Bronchial epithelial cell (primary cell): ENCODE measurements around the gene ASB1. TPM values are rescaled to one million over a fixed set of nuclear protein-coding genes. Genes with fewer than 3 reads are reported as not detected.

Source experiments
- DNase-seq: peaks from one replicate; pipeline ENCODE4 v3.0.0-alpha.2; 2010; ENCODE audit warnings: low read depth
- FAIRE-seq: peaks from 2 replicates; lab custom pipeline; 2011; peaks lifted over from hg19 to GRCh38; lab: Jason Lieb, UNC
- H3K27me3 ChIP-seq: 2 replicates; pipeline ENCODE4 v1.5.1; 2011; ENCODE audit warnings: low read length; ENCODE audit not compliant: control insufficient read depth, insufficient read depth
- H3K36me3 ChIP-seq: 2 replicates; pipeline ENCODE4 v1.5.1; 2011; ENCODE audit warnings: low read length; ENCODE audit not compliant: control insufficient read depth, insufficient read depth
- H3K4me3 ChIP-seq: 2 replicates; pipeline ENCODE4 v1.5.1; 2011; ENCODE audit warnings: mild to moderate bottlenecking, low read depth, low read length, control low read depth
- total RNA-seq: library from RNA; depleted of rRNA; stranded (reverse); fragments of >200 nt; gene quantifications from 2 replicates; pipeline ENCODE4 v1.2.1, GENCODE V29; 2014
- TF ChIP-seq, protein P1 (sequence below): IDR thresholded peaks from 2 replicates; pipeline ENCODE4 v1.5.1; 2011; ENCODE audit warnings: mild to moderate bottlenecking, moderate library complexity, low read length, control low read depth, inconsistent platforms; ENCODE audit not compliant: insufficient read depth, severe bottlenecking

ASB1 gene, protein sequence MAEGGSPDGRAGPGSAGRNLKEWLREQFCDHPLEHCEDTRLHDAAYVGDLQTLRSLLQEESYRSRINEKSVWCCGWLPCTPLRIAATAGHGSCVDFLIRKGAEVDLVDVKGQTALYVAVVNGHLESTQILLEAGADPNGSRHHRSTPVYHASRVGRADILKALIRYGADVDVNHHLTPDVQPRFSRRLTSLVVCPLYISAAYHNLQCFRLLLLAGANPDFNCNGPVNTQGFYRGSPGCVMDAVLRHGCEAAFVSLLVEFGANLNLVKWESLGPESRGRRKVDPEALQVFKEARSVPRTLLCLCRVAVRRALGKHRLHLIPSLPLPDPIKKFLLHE
- total RNA-seq, result 41.9 and 70.2 TPM in 2 replicates

DNA sequence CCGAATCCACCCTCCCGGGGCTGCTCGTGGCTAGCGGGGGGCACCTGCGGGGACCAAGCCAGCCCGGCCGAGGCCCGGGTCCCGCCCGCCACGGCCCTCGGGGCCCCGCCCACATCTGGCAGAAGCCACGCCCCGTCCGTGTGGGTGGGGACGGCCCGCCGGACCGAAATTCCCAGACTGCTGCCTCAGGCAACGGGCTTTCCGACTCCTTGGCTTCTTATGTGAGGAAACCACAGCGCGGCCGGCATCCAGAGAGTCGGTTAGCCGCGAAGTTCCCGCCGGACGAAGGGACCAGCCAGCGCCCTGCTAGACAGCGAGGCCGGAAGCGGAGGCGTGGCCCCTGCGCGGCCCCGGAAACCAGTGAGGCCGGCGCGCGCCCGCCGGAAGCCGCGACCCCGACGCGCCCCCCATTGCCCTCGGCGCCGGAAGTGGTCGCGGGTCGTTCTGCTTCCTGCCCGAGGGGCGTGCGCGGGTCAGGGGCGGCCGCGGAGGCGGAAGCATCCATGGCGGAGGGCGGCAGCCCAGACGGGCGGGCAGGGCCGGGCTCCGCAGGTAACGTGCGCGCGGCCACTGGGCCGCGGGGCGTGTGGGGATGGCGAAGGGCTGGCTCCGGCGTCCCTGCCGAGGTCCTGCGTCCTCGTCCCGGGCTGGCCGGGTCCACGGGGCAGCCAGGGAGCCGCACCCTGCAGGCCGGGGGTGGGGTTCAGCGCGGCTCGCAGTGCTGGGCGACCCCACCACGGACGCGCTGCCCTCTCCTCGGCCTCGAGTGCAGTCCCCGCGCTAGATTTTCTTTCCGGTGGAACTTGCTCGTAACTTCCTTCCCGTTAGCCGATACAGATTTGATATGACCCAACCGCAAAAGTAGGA lies at the start of gene ASB1:
TSS of gene ASB1 (plus strand) at position 360 of the 867 bp plus-strand sequence. CDS start at position 504, 144 bp downstream.
- Histone ChIP-seq H3K4me3 (peak within 1 kb of the TSS; percentile 67), H3K36me3 (peaks cover 2% of the 10 kb centered on the region), H3K27me3 (no peaks in the 10 kb centered on the region)
- DNase-seq (peak; percentile 70), FAIRE-seq (no peak)
- TF ChIP-seq, protein P1, sequence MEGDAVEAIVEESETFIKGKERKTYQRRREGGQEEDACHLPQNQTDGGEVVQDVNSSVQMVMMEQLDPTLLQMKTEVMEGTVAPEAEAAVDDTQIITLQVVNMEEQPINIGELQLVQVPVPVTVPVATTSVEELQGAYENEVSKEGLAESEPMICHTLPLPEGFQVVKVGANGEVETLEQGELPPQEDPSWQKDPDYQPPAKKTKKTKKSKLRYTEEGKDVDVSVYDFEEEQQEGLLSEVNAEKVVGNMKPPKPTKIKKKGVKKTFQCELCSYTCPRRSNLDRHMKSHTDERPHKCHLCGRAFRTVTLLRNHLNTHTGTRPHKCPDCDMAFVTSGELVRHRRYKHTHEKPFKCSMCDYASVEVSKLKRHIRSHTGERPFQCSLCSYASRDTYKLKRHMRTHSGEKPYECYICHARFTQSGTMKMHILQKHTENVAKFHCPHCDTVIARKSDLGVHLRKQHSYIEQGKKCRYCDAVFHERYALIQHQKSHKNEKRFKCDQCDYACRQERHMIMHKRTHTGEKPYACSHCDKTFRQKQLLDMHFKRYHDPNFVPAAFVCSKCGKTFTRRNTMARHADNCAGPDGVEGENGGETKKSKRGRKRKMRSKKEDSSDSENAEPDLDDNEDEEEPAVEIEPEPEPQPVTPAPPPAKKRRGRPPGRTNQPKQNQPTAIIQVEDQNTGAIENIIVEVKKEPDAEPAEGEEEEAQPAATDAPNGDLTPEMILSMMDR, result no peak

GRCh38 chr2:238378230-238379095 lies 48.3 kb upstream of the ASB1 start:
- TF ChIP-seq, protein P1, result no peak
- no peak for FAIRE-seq

DNA sequence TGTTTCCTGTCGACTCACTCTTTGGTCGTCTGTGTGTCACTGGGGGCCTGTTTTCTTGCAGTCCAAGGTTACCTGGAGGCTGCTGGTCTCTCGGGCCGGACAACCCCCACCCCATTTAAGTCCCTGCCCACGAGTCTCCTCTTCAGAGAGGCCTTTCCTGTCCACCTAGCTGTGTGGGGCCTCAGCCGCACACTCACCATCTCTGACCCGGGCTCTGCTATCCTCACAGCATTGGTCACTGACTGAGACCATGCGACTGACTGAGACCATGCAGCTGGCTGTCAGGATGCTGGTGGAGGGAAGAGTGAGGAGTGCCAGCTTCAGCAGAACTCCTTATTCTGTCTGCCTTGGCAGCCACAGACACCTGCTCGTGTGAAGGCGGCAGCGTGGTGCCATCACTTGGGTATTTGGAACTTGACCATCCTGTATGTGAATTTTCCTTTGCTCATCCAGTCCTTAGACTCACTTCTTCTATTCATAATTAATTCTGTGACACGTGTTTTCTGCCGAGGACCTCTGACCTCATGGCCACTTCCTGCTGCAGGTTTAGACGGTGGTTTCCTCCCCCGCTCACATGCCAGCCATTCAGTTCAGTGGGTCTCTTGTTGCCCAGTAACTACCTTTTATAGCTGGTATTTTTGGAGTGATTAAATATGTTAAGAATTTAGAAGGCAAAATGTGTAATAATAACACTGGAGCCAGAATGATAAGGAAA lies 47.5 kb upstream of the ASB1 start:
- Histone ChIP-seq H3K4me3 (no peak overlapping the region), H3K36me3 (peaks cover 1% of the 10 kb centered on the region), H3K27me3 (no peaks in the 10 kb centered on the region)
- DNase-seq (peak; percentile 60), FAIRE-seq (no peak)
- TF ChIP-seq, protein P1, result no peak

More at GRCh38 chr2:238378230-238379095, 48.3 kb upstream of the ASB1 start:
- no peak for DNase-seq
- peaks cover 1% of the 10 kb centered on the region for H3K36me3 ChIP-seq
- H3K4me3 ChIP-seq, result no peak overlapping the region
- no peaks in the 10 kb centered on the region for H3K27me3 ChIP-seq

- peaks cover 1% of the 10 kb centered on the region for H3K36me3 ChIP-seq
- no peak overlapping the region for H3K4me3 ChIP-seq
- H3K27me3 ChIP-seq, result no peaks in the 10 kb centered on the region
- DNase-seq (no peak), FAIRE-seq (no peak)
- TF ChIP-seq, protein P1, result no peak
Observed at GRCh38 chr2:238380336-238380735, 46.4 kb upstream of the ASB1 start.

DNA sequence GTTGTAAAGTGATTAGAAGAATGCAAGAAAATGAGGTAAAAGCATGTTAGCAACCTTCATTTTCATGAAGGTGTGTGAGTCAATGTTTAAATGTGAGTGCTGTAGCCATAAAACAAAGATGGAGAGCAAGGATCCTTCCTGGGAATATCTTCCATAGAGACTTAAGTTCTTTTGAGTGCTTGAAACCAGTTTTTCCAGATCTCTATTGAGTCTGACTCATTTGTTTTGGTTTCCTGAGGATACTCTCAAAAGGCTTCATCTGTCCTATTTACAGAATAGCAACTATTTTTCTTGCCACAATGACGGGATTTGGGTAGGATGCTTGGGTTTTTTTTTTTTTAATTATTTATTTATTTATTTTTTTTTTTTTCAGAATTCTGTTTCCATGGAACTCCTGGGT lies 45.9 kb upstream of the ASB1 start:
- FAIRE-seq (no peak), DNase-seq (peak; percentile 97)
- no peak overlapping the region for H3K4me3 ChIP-seq
- no peaks in the 10 kb centered on the region for H3K27me3 ChIP-seq
- peaks cover 1% of the 10 kb centered on the region for H3K36me3 ChIP-seq
- TF ChIP-seq, protein P1, result no peak
